ENCODE measurements around the gene KIRREL3.

Gene KIRREL3

GRCh38 chr11:126781942-126782341 is 218.6 kb downstream of the KIRREL3 start:
- ATAC-seq (no peak), DNase-seq (no peak)

GRCh38 chr11:126776119-126776518 is 224.5 kb downstream of the KIRREL3 start:
- no peak for ATAC-seq
- DNase-seq: no peak

- ATAC-seq: no peak
- no peak for DNase-seq
Observed at GRCh38 chr11:126772267-126772666, 228.3 kb downstream of the KIRREL3 start.

GRCh38 chr11:126768702-126769101 is 231.9 kb downstream of the KIRREL3 start:
- DNase-seq: no peak
- ATAC-seq: no peak

- no peak for ATAC-seq
Observed at GRCh38 chr11:126766440-126766839, 234.1 kb downstream of the KIRREL3 start.

GRCh38 chr11:126765196-126765595 is 235.4 kb downstream of the KIRREL3 start:
- DNase-seq: no peak
- no peak for ATAC-seq

More at GRCh38 chr11:126766440-126766839, 234.1 kb downstream of the KIRREL3 start:
- DNase-seq: no peak

GRCh38 chr11:126764231-126764630 is 236.3 kb downstream of the KIRREL3 start:
- no peak for DNase-seq
- ATAC-seq: no peak

- ATAC-seq: no peak
- DNase-seq: no peak
Observed at GRCh38 chr11:126756855-126757254, 243.7 kb downstream of the KIRREL3 start.

GRCh38 chr11:126756421-126756820 is 244.1 kb downstream of the KIRREL3 start:
- DNase-seq: no peak
- ATAC-seq: no peak

- DNase-seq: no peak
- no peak for ATAC-seq
Observed at GRCh38 chr11:126755526-126755925, 245.0 kb downstream of the KIRREL3 start.

GRCh38 chr11:126754591-126755426 is 245.8 kb downstream of the KIRREL3 start:
- DNase-seq (no peak), ATAC-seq (no peak)

- ATAC-seq: no peak
Observed at GRCh38 chr11:126753990-126754389, 246.6 kb downstream of the KIRREL3 start.

GRCh38 chr11:126751242-126751641 is 249.3 kb downstream of the KIRREL3 start:
- DNase-seq (no peak), ATAC-seq (no peak)

More at GRCh38 chr11:126753990-126754389, 246.6 kb downstream of the KIRREL3 start:
- no peak for DNase-seq

- ATAC-seq (no peak), DNase-seq (no peak)
Observed at GRCh38 chr11:126748793-126749192, 251.8 kb downstream of the KIRREL3 start.

GRCh38 chr11:126748100-126748791 is 252.3 kb downstream of the KIRREL3 start:
- ATAC-seq (no peak), DNase-seq (no peak)

- DNase-seq: no peak
- no peak for ATAC-seq
Observed at GRCh38 chr11:126747315-126747714, 253.3 kb downstream of the KIRREL3 start.

- ATAC-seq (no peak), DNase-seq (no peak)
Observed at GRCh38 chr11:126746443-126746842, 254.1 kb downstream of the KIRREL3 start.

GRCh38 chr11:126744699-126745098 is 255.9 kb downstream of the KIRREL3 start:
- no peak for DNase-seq
- ATAC-seq: no peak

GRCh38 chr11:126743628-126744027 is 256.9 kb downstream of the KIRREL3 start:
- ATAC-seq (no peak), DNase-seq (no peak)

- ATAC-seq: no peak
Observed at GRCh38 chr11:126742582-126742981, 258.0 kb downstream of the KIRREL3 start.

GRCh38 chr11:126740846-126741245 is 259.7 kb downstream of the KIRREL3 start:
- ATAC-seq: no peak

More at GRCh38 chr11:126742582-126742981, 258.0 kb downstream of the KIRREL3 start:
- DNase-seq: no peak

GRCh38 chr11:126739499-126740145 is 260.9 kb downstream of the KIRREL3 start:
- DNase-seq (no peak), ATAC-seq (no peak)

More at GRCh38 chr11:126740846-126741245, 259.7 kb downstream of the KIRREL3 start:
- DNase-seq: no peak

All from stimulated activated naive CD8-positive, alpha-beta T cell treated with anti-CD3 and anti-CD28 coated beads, Interleukin-15, Interleukin-2, amounts not matched to agents 100 U/mL and 50 U/mL, for 24 hours (primary cell).